HepG2 (cell line): Measurements from ENCODE around the gene P2RX7. TPM values are rescaled to one million over a fixed set of nuclear protein-coding genes. Genes with fewer than 3 reads are reported as not detected.
A peak's percentile ranks its signal among the peaks of the same experiment; 100 is the strongest.

Source experiments
- ARID2 ChIP-seq: sonication (generic); formaldehyde crosslinking; IDR thresholded peaks from 2 replicates; pipeline ENCODE4 v1.8.1; 2022; ENCODE audit warnings: mild to moderate bottlenecking, missing genetic modification reagents, borderline replicate concordance
- BRCA1 ChIP-seq: sonication (generic); formaldehyde crosslinking; IDR thresholded peaks from 2 replicates; pipeline ENCODE4 v1.4.0; 2020; ENCODE audit warnings: missing genetic modification reagents
- EP300 ChIP-seq, 3 experiments: sonication (generic) in 1 of 3; formaldehyde crosslinking in 1 of 3; IDR thresholded peaks; 2 replicates each; pipeline versions ENCODE4 v1.5.1 to v1.6.1; 2011 to 2020; ENCODE audit warnings: low read depth in 2 of 3, low read length in 2 of 3, borderline replicate concordance in 1 of 3, improper control_type of control experiment in 1 of 3, mild to moderate bottlenecking in 1 of 3, missing genetic modification reagents in 1 of 3, moderate library complexity in 1 of 3
- GZF1 ChIP-seq: sonication (generic); formaldehyde crosslinking; IDR thresholded peaks from 2 replicates; pipeline ENCODE4 v1.5.1; 2020; ENCODE audit warnings: mild to moderate bottlenecking, missing genetic modification reagents
- KDM5A ChIP-seq: fragments of 200-600 bp; sonication (generic); IDR thresholded peaks from 2 replicates; pipeline ENCODE4 v1.7.0; 2018; ENCODE audit warnings: antibody characterized with exemption, mild to moderate bottlenecking, low read length, borderline replicate concordance
- NR2C2 ChIP-seq: sonication (generic); formaldehyde crosslinking; IDR thresholded peaks from 2 replicates; pipeline ENCODE4 v1.4.0; 2020; ENCODE audit warnings: missing genetic modification reagents, mild to moderate bottlenecking, moderate library complexity, borderline replicate concordance
- ONECUT2 ChIP-seq: sonication (generic); formaldehyde crosslinking; IDR thresholded peaks from 2 replicates; pipeline ENCODE4 v1.4.0; 2020; ENCODE audit warnings: missing genetic modification reagents
- PAF1 ChIP-seq: IDR thresholded peaks from 2 replicates; pipeline ENCODE4 v1.6.1; 2016; ENCODE audit warnings: missing genetic modification reagents, missing compliant biosample characterization
- REXO4 ChIP-seq: sonication (generic); formaldehyde crosslinking; IDR thresholded peaks from 2 replicates; pipeline ENCODE4 v1.8.0; 2022; ENCODE audit warnings: missing genetic modification reagents, mild to moderate bottlenecking, borderline replicate concordance
- ZNF136 ChIP-seq: sonication (generic); formaldehyde crosslinking; IDR thresholded peaks from 2 replicates; pipeline ENCODE4 v1.8.1; 2022; ENCODE audit warnings: low read depth, mild to moderate bottlenecking, moderate library complexity, missing genetic modification reagents
- ZNF331 ChIP-seq: sonication (generic); formaldehyde crosslinking; IDR thresholded peaks from 2 replicates; pipeline ENCODE4 v1.4.0; 2020; ENCODE audit warnings: missing genetic modification reagents
- ZNF644 ChIP-seq: IDR thresholded peaks from 2 replicates; pipeline ENCODE4 v1.6.1; 2016; ENCODE audit warnings: low read depth
- ZNF777 ChIP-seq: sonication (generic); formaldehyde crosslinking; IDR thresholded peaks from 2 replicates; pipeline ENCODE4 v1.4.0; 2020; ENCODE audit warnings: missing genetic modification reagents
- ZSCAN21 ChIP-seq: sonication (generic); formaldehyde crosslinking; IDR thresholded peaks from 2 replicates; pipeline ENCODE4 v1.8.0; 2022; ENCODE audit warnings: mild to moderate bottlenecking, missing genetic modification reagents, moderate library complexity, borderline replicate concordance
- polyA plus RNA-seq, 8 experiments: library from polyadenylated mRNA; depleted of rRNA in 3 of 8; stranded (reverse) in 7 of 8; unstranded in 1 of 8; fragments of >200 nt; fragmentation: Illumina TruSeq in 4 of 8; extraction: Trizol in 4 of 8; gene quantifications; 2 replicates each; pipeline versions ENCODE4 v1.2.1 to v1.2.3, GENCODE V29; 2011 to 2016; ENCODE audit warnings: low read depth in 4 of 8, missing spikeins in 1 of 8, mixed read lengths in 1 of 8; ENCODE audit not compliant: insufficient read depth in 1 of 8
- total RNA-seq, 5 experiments: library from RNA; depleted of rRNA; stranded (reverse); fragments of >200 nt; fragmentation: Illumina TruSeq; extraction: Trizol; gene quantifications; 2 replicates each; pipeline ENCODE4 v1.2.3, GENCODE V29; 2016; ENCODE audit warnings: low read depth in 1 of 5
- TF ChIP-seq, protein P1 (sequence below): sonication (generic); formaldehyde crosslinking; IDR thresholded peaks from 2 replicates; pipeline ENCODE4 v1.8.0; 2023; ENCODE audit warnings: mild to moderate bottlenecking, missing genetic modification reagents
- TF ChIP-seq, protein P2 (sequence below): IDR thresholded peaks from 2 replicates; pipeline ENCODE4 v1.6.1; 2016; ENCODE audit warnings: low read depth, missing genetic modification reagents, missing compliant biosample characterization
- TF ChIP-seq, protein P3 (sequence below): sonication (generic); formaldehyde crosslinking; IDR thresholded peaks from 2 replicates; pipeline ENCODE4 v1.4.0; 2020; ENCODE audit warnings: mild to moderate bottlenecking, missing genetic modification reagents

Gene P2RX7
- total and polyA plus RNA-seq, 2 of the 13 experiments (the other 11 are each of a cell fraction or from before 2014, with no cell fraction given): 0.13 to 0.73 TPM

DNA sequence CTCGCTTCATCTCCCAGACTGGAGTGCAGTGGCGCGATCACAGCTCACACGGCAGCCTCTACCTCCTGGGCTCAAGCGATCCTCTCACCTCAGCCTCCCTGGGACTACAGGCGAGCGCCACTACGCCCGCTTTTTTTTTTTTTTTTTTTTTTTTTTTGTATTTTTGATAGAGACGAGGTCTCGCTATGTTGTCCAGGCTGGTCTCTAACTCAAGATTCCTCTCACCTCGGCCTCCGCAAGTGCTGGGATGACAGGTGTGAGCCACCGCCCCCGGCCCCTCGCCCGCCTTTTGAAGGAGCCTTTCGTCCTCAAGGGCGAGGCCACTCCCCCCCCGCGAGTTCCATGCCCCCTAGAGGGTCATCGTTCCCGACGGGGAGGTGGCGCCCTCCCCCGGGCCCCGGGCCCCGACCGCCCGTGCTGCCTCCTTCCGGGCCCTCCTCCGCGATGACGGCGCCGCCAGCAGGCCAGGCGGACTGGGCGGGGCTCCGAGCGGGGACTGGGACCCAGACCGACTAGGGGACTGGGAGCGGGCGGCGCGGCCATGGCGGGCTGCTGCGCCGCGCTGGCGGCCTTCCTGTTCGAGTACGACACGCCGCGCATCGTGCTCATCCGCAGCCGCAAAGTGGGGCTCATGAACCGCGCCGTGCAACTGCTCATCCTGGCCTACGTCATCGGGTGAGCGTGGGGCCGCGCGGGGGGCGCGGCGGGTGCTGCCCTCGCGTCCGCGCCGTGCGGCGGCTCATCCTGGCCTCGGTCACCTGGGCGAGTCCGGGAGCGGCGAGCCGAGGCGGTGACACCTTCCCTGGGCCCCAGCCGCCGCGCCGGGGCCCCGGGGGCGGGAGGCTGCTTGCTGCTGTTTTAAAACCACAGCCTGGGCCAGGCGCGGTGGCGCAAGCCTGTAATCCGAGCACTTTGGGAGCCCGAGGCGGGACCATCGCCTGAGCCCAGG lies 77.2 kb downstream of the P2RX7 start, which contains the start of gene P2RX4 (continued):
- TF ChIP-seq EP300 (IDR thresholded peaks at IDR 0.05; ENCODE audit: low read depth in 2 of 2, low read length in 2 of 2) (no peak), EP300 (CRISPR knock-in tag; IDR thresholded peaks at IDR 0.05; ENCODE audit: borderline replicate concordance) (no peak; the same call in 1 of the 2 replicates), GZF1 (no peak), ZNF777 (CRISPR knock-in tag) (peak; percentile 64), ZSCAN21 (CRISPR knock-in tag) (peak; percentile 84), PAF1 (no peak), KDM5A (no peak), ONECUT2 (CRISPR knock-in tag) (no peak), ZNF644 (CRISPR knock-in tag) (no peak), ARID2 (CRISPR knock-in tag) (no peak), ZNF331 (peak; percentile 57), ZNF136 (CRISPR knock-in tag) (no peak), REXO4 (CRISPR knock-in tag) (no peak), BRCA1 (CRISPR knock-in tag) (no peak), NR2C2 (CRISPR knock-in tag) (peak; percentile 66; the same call in 1 of the 2 replicates)
- TF ChIP-seq, protein P1, sequence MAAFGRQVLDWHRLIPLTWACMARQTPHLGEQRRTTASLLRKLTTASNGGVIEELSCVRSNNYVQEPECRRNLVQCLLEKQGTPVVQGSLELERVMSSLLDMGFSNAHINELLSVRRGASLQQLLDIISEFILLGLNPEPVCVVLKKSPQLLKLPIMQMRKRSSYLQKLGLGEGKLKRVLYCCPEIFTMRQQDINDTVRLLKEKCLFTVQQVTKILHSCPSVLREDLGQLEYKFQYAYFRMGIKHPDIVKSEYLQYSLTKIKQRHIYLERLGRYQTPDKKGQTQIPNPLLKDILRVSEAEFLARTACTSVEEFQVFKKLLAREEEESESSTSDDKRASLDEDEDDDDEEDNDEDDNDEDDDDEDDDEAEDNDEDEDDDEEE (CRISPR knock-in tag): no peak
- TF ChIP-seq, protein P2, sequence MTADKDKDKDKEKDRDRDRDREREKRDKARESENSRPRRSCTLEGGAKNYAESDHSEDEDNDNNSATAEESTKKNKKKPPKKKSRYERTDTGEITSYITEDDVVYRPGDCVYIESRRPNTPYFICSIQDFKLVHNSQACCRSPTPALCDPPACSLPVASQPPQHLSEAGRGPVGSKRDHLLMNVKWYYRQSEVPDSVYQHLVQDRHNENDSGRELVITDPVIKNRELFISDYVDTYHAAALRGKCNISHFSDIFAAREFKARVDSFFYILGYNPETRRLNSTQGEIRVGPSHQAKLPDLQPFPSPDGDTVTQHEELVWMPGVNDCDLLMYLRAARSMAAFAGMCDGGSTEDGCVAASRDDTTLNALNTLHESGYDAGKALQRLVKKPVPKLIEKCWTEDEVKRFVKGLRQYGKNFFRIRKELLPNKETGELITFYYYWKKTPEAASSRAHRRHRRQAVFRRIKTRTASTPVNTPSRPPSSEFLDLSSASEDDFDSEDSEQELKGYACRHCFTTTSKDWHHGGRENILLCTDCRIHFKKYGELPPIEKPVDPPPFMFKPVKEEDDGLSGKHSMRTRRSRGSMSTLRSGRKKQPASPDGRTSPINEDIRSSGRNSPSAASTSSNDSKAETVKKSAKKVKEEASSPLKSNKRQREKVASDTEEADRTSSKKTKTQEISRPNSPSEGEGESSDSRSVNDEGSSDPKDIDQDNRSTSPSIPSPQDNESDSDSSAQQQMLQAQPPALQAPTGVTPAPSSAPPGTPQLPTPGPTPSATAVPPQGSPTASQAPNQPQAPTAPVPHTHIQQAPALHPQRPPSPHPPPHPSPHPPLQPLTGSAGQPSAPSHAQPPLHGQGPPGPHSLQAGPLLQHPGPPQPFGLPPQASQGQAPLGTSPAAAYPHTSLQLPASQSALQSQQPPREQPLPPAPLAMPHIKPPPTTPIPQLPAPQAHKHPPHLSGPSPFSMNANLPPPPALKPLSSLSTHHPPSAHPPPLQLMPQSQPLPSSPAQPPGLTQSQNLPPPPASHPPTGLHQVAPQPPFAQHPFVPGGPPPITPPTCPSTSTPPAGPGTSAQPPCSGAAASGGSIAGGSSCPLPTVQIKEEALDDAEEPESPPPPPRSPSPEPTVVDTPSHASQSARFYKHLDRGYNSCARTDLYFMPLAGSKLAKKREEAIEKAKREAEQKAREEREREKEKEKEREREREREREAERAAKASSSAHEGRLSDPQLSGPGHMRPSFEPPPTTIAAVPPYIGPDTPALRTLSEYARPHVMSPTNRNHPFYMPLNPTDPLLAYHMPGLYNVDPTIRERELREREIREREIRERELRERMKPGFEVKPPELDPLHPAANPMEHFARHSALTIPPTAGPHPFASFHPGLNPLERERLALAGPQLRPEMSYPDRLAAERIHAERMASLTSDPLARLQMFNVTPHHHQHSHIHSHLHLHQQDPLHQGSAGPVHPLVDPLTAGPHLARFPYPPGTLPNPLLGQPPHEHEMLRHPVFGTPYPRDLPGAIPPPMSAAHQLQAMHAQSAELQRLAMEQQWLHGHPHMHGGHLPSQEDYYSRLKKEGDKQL (CRISPR knock-in tag): no peak
- TF ChIP-seq, protein P3, sequence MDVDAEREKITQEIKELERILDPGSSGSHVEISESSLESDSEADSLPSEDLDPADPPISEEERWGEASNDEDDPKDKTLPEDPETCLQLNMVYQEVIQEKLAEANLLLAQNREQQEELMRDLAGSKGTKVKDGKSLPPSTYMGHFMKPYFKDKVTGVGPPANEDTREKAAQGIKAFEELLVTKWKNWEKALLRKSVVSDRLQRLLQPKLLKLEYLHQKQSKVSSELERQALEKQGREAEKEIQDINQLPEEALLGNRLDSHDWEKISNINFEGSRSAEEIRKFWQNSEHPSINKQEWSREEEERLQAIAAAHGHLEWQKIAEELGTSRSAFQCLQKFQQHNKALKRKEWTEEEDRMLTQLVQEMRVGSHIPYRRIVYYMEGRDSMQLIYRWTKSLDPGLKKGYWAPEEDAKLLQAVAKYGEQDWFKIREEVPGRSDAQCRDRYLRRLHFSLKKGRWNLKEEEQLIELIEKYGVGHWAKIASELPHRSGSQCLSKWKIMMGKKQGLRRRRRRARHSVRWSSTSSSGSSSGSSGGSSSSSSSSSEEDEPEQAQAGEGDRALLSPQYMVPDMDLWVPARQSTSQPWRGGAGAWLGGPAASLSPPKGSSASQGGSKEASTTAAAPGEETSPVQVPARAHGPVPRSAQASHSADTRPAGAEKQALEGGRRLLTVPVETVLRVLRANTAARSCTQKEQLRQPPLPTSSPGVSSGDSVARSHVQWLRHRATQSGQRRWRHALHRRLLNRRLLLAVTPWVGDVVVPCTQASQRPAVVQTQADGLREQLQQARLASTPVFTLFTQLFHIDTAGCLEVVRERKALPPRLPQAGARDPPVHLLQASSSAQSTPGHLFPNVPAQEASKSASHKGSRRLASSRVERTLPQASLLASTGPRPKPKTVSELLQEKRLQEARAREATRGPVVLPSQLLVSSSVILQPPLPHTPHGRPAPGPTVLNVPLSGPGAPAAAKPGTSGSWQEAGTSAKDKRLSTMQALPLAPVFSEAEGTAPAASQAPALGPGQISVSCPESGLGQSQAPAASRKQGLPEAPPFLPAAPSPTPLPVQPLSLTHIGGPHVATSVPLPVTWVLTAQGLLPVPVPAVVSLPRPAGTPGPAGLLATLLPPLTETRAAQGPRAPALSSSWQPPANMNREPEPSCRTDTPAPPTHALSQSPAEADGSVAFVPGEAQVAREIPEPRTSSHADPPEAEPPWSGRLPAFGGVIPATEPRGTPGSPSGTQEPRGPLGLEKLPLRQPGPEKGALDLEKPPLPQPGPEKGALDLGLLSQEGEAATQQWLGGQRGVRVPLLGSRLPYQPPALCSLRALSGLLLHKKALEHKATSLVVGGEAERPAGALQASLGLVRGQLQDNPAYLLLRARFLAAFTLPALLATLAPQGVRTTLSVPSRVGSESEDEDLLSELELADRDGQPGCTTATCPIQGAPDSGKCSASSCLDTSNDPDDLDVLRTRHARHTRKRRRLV (CRISPR knock-in tag): no peak
